Ascending aorta (tissue), 2 donors: ENCODE measurements around the gene HIPK2. TPM values are rescaled to one million over a fixed set of nuclear protein-coding genes. Genes with fewer than 3 reads are reported as not detected.

Source experiments
- DNase-seq, 2 donors: peaks; one replicate each; pipeline ENCODE4 v3.0.0-alpha.2; 2019; ENCODE audit warnings: low spot score in 2 of 2
- H3K27ac ChIP-seq, 2 donors: fragments of 200-600 bp; sonication (generic); one replicate each; pipeline ENCODE4 v1.5.1; 2016 to 2017; ENCODE audit warnings: mild to moderate bottlenecking in 1 of 2
- H3K27me3 ChIP-seq: fragments of 200-600 bp; sonication (generic); one replicate; pipeline ENCODE4 v1.5.1; 2017
- H3K36me3 ChIP-seq, 2 donors: fragments of 200-600 bp; sonication (generic); one replicate each; pipeline ENCODE4 v1.5.1; 2016
- H3K4me1 ChIP-seq, 2 donors: fragments of 200-600 bp; sonication (generic); one replicate each; pipeline ENCODE4 v1.5.1; 2016 to 2017; ENCODE audit warnings: mild to moderate bottlenecking in 1 of 2
- H3K4me3 ChIP-seq, 2 donors: fragments of 200-600 bp; sonication (generic); one replicate each; pipeline ENCODE4 v1.5.1; 2016 to 2017; ENCODE audit warnings: mild to moderate bottlenecking in 1 of 2
- H3K9me3 ChIP-seq, 2 donors: fragments of 200-600 bp; sonication (generic); one replicate each; pipeline ENCODE4 v1.5.1; 2016
- intact Hi-C: fragments of 100-400 bp; cut with DNase I; formaldehyde crosslinking; loops from one replicate; pipeline ENCODE4 v1.15.1; 2023
- total RNA-seq: library from RNA; depleted of rRNA; stranded (reverse); fragments of >200 nt; gene quantifications from one replicate; pipeline ENCODE4 v1.1.0, GENCODE V29; 2016
- TF ChIP-seq, protein P1 (sequence below), 3 experiments: fragments of 200-600 bp in 2 of 3; fragments of 450-650 bp in 1 of 3; sonication (generic) in 2 of 3; IDR thresholded peaks; one replicate each; pipeline ENCODE4 v1.5.1; 2016 to 2019; ENCODE audit warnings: antibody characterized with exemption in 3 of 3, mild to moderate bottlenecking in 1 of 3, moderate library complexity in 1 of 3

HIPK2 gene
- total RNA-seq, 1 donor from 2014 or later, result 53.9 TPM

DNA sequence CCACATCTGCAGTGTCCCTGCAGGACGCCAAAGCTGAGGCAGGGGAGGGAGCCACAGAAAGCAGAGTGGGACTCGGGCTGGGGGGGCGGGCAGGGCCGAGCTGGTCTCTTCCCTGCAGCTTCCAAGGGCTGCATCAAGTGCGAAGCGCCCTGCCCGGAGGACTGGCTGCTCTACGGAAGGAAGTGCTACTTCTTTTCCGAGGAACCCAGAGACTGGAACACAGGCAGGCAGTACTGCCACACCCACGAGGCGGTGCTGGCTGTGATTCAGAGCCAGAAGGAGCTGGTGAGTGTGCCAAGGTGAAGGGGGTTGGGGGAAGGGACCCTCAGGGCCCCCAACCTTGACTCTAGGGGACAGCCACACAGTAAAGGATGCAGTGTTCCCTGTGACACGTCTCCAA, 237.6 kb downstream of the HIPK2 start:
- intact Hi-C loops, result no loop called here
- Histone ChIP-seq H3K9me3 (no peaks in the 10 kb centered on the region), H3K27me3 (no peaks in the 10 kb centered on the region), H3K4me3 (no peak overlapping the region), H3K4me1 (no peaks in the 10 kb centered on the region), H3K27ac (no peak overlapping the region), H3K36me3 (no peaks in the 10 kb centered on the region)
- TF ChIP-seq, protein P1, sequence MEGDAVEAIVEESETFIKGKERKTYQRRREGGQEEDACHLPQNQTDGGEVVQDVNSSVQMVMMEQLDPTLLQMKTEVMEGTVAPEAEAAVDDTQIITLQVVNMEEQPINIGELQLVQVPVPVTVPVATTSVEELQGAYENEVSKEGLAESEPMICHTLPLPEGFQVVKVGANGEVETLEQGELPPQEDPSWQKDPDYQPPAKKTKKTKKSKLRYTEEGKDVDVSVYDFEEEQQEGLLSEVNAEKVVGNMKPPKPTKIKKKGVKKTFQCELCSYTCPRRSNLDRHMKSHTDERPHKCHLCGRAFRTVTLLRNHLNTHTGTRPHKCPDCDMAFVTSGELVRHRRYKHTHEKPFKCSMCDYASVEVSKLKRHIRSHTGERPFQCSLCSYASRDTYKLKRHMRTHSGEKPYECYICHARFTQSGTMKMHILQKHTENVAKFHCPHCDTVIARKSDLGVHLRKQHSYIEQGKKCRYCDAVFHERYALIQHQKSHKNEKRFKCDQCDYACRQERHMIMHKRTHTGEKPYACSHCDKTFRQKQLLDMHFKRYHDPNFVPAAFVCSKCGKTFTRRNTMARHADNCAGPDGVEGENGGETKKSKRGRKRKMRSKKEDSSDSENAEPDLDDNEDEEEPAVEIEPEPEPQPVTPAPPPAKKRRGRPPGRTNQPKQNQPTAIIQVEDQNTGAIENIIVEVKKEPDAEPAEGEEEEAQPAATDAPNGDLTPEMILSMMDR (IDR thresholded peaks at IDR 0.05), result no peak
- no peak for DNase-seq

DNA sequence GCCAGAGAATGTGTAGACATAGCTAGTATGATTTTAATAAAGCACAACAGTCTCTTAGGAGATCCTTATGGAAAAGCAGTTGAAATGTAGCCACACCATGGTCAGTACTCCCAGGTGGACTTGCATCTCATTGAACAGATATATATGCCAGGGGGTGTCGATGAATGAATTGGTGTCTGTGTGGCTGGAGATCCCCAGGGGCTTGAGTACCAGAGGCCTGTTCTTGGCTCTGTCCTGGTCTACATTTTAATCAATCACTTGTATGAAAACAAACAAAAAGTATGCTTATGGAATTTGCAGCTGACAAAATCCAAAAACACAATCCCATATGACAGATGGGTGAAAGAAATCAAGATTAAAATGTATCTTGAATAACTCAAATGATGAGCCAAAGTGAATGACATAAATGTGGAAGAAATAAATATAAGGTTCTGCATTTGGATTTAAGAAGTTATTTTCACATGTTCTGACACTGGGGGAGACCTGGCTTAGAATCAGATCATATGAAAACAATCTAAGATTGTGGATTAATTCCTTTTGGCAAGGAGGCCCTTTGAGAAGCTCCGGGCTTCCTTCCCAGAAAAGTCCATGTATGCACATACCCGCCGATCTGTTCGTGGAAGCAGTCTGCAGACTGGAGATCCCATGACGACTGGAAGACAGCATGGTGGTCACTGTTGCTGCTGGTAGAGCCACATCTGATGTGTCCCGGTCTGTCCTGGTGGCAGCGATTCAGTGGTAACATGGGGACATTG, 238.7 kb downstream of the HIPK2 start:
- intact Hi-C loops, result no loop called here
- Histone ChIP-seq H3K4me1 (no peaks in the 10 kb centered on the region), H3K27ac (no peak overlapping the region), H3K4me3 (no peak overlapping the region), H3K36me3 (no peaks in the 10 kb centered on the region), H3K27me3 (no peaks in the 10 kb centered on the region), H3K9me3 (no peaks in the 10 kb centered on the region)
- DNase-seq, result no peak
- TF ChIP-seq, protein P1 (IDR thresholded peaks at IDR 0.05), result no peak

DNA sequence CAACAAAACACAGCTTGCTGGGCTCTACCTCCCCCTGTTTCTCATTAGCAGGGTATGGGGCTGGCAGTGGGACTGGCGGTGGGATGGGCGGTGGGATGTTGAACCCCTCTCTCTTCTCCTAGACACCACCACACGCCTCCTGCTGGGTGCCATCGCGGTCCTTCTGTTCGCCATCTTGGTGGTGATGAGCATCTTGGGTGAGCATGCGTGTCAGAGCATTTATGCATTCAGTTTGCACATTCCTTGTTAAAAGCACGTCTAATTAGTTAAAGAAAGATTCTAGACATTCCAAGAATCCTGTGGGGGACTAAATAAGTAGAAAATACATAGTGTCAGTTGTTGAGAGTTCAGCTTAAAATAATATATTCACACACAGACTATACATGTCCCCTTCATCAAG, 241.6 kb downstream of the HIPK2 start:
- intact Hi-C loops, result no loop called here
- no peak overlapping the region for H3K27ac ChIP-seq
- no peaks in the 10 kb centered on the region for H3K9me3 ChIP-seq
- TF ChIP-seq, protein P1 (IDR thresholded peaks at IDR 0.05), result no peak
- H3K4me1 ChIP-seq, result no peaks in the 10 kb centered on the region
- no peak for DNase-seq
- H3K27me3 ChIP-seq, result no peaks in the 10 kb centered on the region
- H3K36me3 ChIP-seq, result no peaks in the 10 kb centered on the region
- H3K4me3 ChIP-seq, result no peak overlapping the region

DNA sequence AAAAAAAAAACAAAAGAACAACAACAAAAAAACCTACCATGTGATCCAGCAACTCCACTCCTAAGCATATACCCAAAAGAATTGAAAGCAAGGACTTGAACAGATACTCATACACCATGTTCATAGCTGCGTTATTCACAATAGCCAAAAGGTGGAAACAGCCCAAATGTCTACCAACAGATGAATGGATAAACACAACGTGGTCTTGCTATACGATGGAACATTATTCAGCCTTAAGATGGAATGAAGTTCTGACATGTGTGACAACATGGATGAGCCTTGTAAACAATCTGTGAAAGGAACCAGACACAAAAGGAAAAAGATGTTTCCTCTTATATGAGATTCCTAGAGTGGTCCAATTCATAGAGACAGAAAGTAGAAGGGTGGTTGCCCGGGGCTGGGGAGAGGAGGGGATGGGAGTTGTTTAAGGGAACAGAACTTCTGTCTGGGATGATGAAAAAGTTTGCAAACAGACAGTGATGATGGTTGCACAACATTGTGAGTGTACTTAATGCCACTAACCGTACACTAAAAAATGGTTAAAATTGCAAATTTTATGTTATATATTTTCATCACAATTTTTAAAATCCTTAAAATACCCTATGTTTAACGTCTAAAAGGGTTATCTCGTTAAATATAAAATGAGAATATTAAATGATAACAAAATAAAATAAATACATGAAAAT, 242.7 kb downstream of the HIPK2 start:
- TF ChIP-seq, protein P1 (IDR thresholded peaks at IDR 0.05), result no peak
- Histone ChIP-seq H3K9me3 (no peaks in the 10 kb centered on the region), H3K4me3 (no peak overlapping the region), H3K36me3 (no peaks in the 10 kb centered on the region), H3K27ac (no peak overlapping the region), H3K27me3 (no peaks in the 10 kb centered on the region), H3K4me1 (no peaks in the 10 kb centered on the region)
- DNase-seq, result no peak
- intact Hi-C loops, result no loop called here

DNA sequence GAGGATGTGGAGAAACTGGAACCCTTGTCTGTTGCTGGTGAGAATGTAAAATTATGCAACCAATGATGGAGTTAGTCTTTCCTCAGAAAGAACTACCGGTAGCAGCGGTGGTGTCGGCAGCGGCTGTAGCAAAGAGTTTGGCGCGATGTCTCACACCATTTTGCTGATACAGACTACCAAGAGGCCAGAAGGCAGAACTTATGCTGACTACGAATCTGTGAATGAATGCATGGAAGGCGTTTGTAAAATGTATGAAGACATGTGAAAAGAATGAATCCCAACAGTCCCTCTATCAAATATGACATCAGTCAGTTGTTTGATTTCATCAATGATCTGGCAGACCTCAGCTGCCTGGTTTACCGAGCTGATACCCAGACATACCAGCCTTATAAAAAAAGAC, 243.7 kb downstream of the HIPK2 start:
- Histone ChIP-seq H3K36me3 (no peaks in the 10 kb centered on the region), H3K4me3 (no peak overlapping the region), H3K27ac (no peak overlapping the region), H3K9me3 (no peaks in the 10 kb centered on the region), H3K27me3 (no peaks in the 10 kb centered on the region), H3K4me1 (no peaks in the 10 kb centered on the region)
- TF ChIP-seq, protein P1 (IDR thresholded peaks at IDR 0.05), result no peak
- no peak for DNase-seq
- intact Hi-C loops, result no loop called here
